ENCODE results near the gene CARD9. TPM values are rescaled to one million over a fixed set of nuclear protein-coding genes. Genes with fewer than 3 reads are reported as not detected.

The CARD9 gene
- total and polyA plus RNA-seq, 7 donors = 0.26 to 1.1 (median 0.56) TPM

GRCh38 chr9:136359774-136360718, 13.4 kb downstream of the CARD9 start:
- DNase-seq (no peak), ATAC-seq (no peak)
- Histone ChIP-seq H3K4me3 (no peak overlapping the region), H3K36me3 (ENCODE audit: insufficient read depth in 1 of 2, low read depth in 1 of 2) (peaks cover 0 to 6% of the 10 kb centered on the region in 2 donors), H3K9me3 (no peaks in the 10 kb centered on the region), H3K27ac (no peak overlapping the region), H3K27me3 (ENCODE audit: insufficient read depth in 3 of 3, low read length in 2 of 3) (no peaks in the 10 kb centered on the region), H3K4me1 (peaks cover 12% of the 10 kb centered on the region)
- intact Hi-C loops (cut with DNase I) = no loop called here
- WGBS, 3 donors = 75 to 77% (median 77%) methylated on average over 36 to 38 of the region's 38 CpGs
- TF ChIP-seq CTCF (IDR thresholded peaks at IDR 0.05) = no peak

- Histone ChIP-seq H3K9me3 (no peaks in the 10 kb centered on the region), H3K4me3 (no peak overlapping the region), H3K27me3 (ENCODE audit: insufficient read depth in 3 of 3, low read length in 2 of 3) (no peaks in the 10 kb centered on the region), H3K4me1 (peaks cover 7% of the 10 kb centered on the region), H3K36me3 (ENCODE audit: insufficient read depth in 1 of 2, low read depth in 1 of 2) (peaks cover 0 to 6% of the 10 kb centered on the region in 2 donors), H3K27ac (no peak overlapping the region)
- intact Hi-C loops (cut with DNase I) = no loop called here
- no peak for ATAC-seq
- no peak for DNase-seq
- TF ChIP-seq CTCF (IDR thresholded peaks at IDR 0.05) = no peak
- 46 to 57% (median 47%) methylated on average over 2 of the region's 2 CpGs for WGBS, 3 donors
Observed at GRCh38 chr9:136358888-136359287, 14.6 kb downstream of the CARD9 start.

GRCh38 chr9:136358016-136358415, 15.5 kb downstream of the CARD9 start:
- DNase-seq (no peak), ATAC-seq (no peak)
- Histone ChIP-seq H3K4me3 (no peak overlapping the region), H3K9me3 (no peaks in the 10 kb centered on the region), H3K4me1 (peaks cover 6% of the 10 kb centered on the region), H3K36me3 (ENCODE audit: insufficient read depth in 1 of 2, low read depth in 1 of 2) (peaks cover 0 to 6% of the 10 kb centered on the region in 2 donors), H3K27me3 (ENCODE audit: insufficient read depth in 3 of 3, low read length in 2 of 3) (no peaks in the 10 kb centered on the region), H3K27ac (no peak overlapping the region)
- TF ChIP-seq CTCF (IDR thresholded peaks at IDR 0.05) = no peak
- WGBS, 3 donors = 82 to 87% (median 83%) methylated on average over 22 to 29 of the region's 29 CpGs
- intact Hi-C loops (cut with DNase I) = no loop called here

GRCh38 chr9:136357202-136357725, 16.2 kb downstream of the CARD9 start:
- Histone ChIP-seq H3K4me1 (no peaks in the 10 kb centered on the region), H3K27me3 (ENCODE audit: insufficient read depth in 3 of 3, low read length in 2 of 3) (no peaks in the 10 kb centered on the region), H3K27ac (no peak overlapping the region), H3K36me3 (ENCODE audit: insufficient read depth in 1 of 2, low read depth in 1 of 2) (peaks cover 0 to 6% of the 10 kb centered on the region in 2 donors), H3K4me3 (no peak overlapping the region), H3K9me3 (no peaks in the 10 kb centered on the region)
- no peak for DNase-seq
- no peak for TF ChIP-seq CTCF (IDR thresholded peaks at IDR 0.05)
- no peak for ATAC-seq
- 82 to 86% (median 85%) methylated on average over 22 of the region's 22 CpGs for WGBS, 3 donors
- intact Hi-C loops (cut with DNase I) = no loop called here

All from psoas muscle (tissue), 8 donors.